Transverse colon (tissue), 4 donors: ENCODE results near the gene NLRC3. TPM values are rescaled to one million over a fixed set of nuclear protein-coding genes. Genes with fewer than 3 reads are reported as not detected.

Experiments used
- DNase-seq: peaks from one replicate; pipeline ENCODE4 v3.0.0-alpha.2; 2019
- H3K27ac ChIP-seq, 4 donors: fragments of 200-600 bp; sonication (generic); 2 replicates each; pipeline ENCODE4 v1.5.1; 2016 to 2018; ENCODE audit warnings: inconsistent platforms in 4 of 4
- H3K27me3 ChIP-seq: fragments of 200-600 bp; sonication (generic); 2 replicates; pipeline ENCODE4 v1.5.1; 2017; ENCODE audit warnings: inconsistent platforms
- H3K36me3 ChIP-seq, 4 donors: fragments of 200-600 bp; sonication (generic); 2 replicates each; pipeline ENCODE4 v1.5.1; 2017 to 2019; ENCODE audit warnings: inconsistent platforms in 4 of 4
- H3K4me1 ChIP-seq, 4 donors: fragments of 200-600 bp; sonication (generic); 2 replicates each; pipeline ENCODE4 v1.5.1; 2017 to 2020; ENCODE audit warnings: inconsistent platforms in 4 of 4
- H3K4me3 ChIP-seq, 4 donors: fragments of 200-600 bp; sonication (generic); 1 replicate in 1 of 4; 2 replicates in 3 of 4; pipeline versions ENCODE4 v1.5.1 to v1.6.1; 2017 to 2019; ENCODE audit warnings: inconsistent platforms in 4 of 4
- H3K9me3 ChIP-seq, 2 donors: fragments of 200-600 bp; sonication (generic); 2 replicates each; pipeline ENCODE4 v1.5.1; 2017 to 2019; ENCODE audit warnings: inconsistent platforms in 2 of 2
- EP300 ChIP-seq: sonication (generic); formaldehyde crosslinking; IDR thresholded peaks from one replicate; pipeline ENCODE4 v1.6.1; 2017; ENCODE audit warnings: antibody characterized with exemption, low read depth
- POLR2A ChIP-seq: fragments of 450-650 bp; IDR thresholded peaks from one replicate; pipeline ENCODE4 v1.6.1; 2016; ENCODE audit warnings: antibody characterized with exemption, mild to moderate bottlenecking, moderate library complexity
- POLR2AphosphoS5 ChIP-seq, 3 donors: sonication (generic); formaldehyde crosslinking; IDR thresholded peaks; one replicate each; pipeline ENCODE4 v1.6.1; 2016; ENCODE audit warnings: antibody characterized with exemption in 3 of 3
- WGBS, 2 donors: methylation state at CpG; one replicate each; pipeline ENCODE4 v1.1.5; 2018; ENCODE audit warnings: low coverage in 1 of 2; 5-methylcytosine and 5-hydroxymethylcytosine counted together
- in situ Hi-C, 4 donors: fragments of 200-750 bp; cut with MboI; loops; one replicate each; pipeline versions ENCODE4 v1.15.0 to v1.15.1; 2017; ENCODE audit warnings: low sequenced_read_pairs in 3 of 4, low pct_ligation_motif_present in 1 of 4, low pct_unique_long_range_greater_than_20kb in 1 of 4
- intact Hi-C: fragments of 100-400 bp; cut with DNase I; formaldehyde crosslinking; loops from one replicate; pipeline ENCODE4 v1.15.1; 2023; ENCODE audit warnings: low total_unique reads
- total RNA-seq, 4 donors: library from RNA; depleted of rRNA; stranded (reverse); fragments of >200 nt; gene quantifications; one replicate each; pipeline ENCODE4 v1.1.0, GENCODE V29; 2016
- TF ChIP-seq, protein P1 (sequence below), 5 experiments: fragments of 200-600 bp in 3 of 5; fragments of 450-650 bp in 2 of 5; sonication (generic) in 3 of 5; IDR thresholded peaks; 1 replicate in 2 of 5; 2 replicates in 3 of 5; pipeline ENCODE4 v1.5.1; 2016 to 2017; ENCODE audit warnings: antibody characterized with exemption in 5 of 5, inconsistent platforms in 3 of 5, mild to moderate bottlenecking in 2 of 5, moderate library complexity in 1 of 5

Gene NLRC3
- total RNA-seq, 4 donors from 2014 or later, result 2.3 to 12.3 (median 5.1) TPM

DNA sequence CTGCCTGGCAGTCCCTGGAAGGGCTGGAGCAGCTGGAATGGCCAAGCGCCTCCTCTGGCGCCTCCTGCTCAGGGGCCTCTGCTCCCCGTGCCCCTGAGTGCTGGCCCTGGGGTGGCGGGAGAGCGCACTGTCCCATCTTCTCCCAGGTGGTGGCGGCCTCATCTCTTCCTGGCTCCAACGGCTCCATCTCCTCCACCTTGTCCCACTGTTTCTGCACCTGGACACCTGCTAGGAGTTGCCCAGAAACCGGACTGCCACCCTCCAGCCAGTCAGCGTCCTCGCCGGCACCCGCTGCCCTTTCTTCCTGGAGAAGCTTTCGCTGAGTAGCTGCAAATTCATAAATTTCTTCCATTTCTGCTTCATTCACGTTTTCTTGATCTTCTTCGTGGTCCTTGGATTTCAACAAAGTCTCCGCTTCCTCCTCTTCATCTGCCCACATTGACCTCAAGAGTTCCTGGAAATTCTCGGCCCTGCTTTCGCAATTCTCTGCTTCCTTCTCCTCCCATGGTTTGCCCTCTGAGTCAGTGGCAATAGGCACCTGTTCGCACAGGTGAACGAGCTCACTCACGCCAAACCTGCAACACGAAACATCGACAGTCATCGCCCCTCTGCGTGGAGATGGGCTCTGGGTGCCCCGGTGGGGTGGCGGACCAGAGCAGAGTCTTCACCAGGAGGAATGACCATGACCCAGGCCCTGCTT lies 13.7 kb upstream of the NLRC3 start:
- no peak overlapping the region for H3K4me3 ChIP-seq
- no peaks in the 10 kb centered on the region for H3K4me1 ChIP-seq
- WGBS, 2 donors, result 84 to 90% methylated on average over 20 to 27 of the region's 27 CpGs
- TF ChIP-seq POLR2A, result no peak
- no peak for TF ChIP-seq EP300
- TF ChIP-seq, protein P1, sequence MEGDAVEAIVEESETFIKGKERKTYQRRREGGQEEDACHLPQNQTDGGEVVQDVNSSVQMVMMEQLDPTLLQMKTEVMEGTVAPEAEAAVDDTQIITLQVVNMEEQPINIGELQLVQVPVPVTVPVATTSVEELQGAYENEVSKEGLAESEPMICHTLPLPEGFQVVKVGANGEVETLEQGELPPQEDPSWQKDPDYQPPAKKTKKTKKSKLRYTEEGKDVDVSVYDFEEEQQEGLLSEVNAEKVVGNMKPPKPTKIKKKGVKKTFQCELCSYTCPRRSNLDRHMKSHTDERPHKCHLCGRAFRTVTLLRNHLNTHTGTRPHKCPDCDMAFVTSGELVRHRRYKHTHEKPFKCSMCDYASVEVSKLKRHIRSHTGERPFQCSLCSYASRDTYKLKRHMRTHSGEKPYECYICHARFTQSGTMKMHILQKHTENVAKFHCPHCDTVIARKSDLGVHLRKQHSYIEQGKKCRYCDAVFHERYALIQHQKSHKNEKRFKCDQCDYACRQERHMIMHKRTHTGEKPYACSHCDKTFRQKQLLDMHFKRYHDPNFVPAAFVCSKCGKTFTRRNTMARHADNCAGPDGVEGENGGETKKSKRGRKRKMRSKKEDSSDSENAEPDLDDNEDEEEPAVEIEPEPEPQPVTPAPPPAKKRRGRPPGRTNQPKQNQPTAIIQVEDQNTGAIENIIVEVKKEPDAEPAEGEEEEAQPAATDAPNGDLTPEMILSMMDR (IDR thresholded peaks at IDR 0.05), result no peak
- TF ChIP-seq POLR2AphosphoS5 (IDR thresholded peaks at IDR 0.05), result no peak
- no peak overlapping the region for H3K27ac ChIP-seq
- H3K27me3 ChIP-seq, result no peaks in the 10 kb centered on the region
- DNase-seq, result no peak
- in situ Hi-C loops, result no loop called here
- intact Hi-C loops, result no loop called here
- no peaks in the 10 kb centered on the region for H3K36me3 ChIP-seq
- H3K9me3 ChIP-seq, result no peaks in the 10 kb centered on the region

DNA sequence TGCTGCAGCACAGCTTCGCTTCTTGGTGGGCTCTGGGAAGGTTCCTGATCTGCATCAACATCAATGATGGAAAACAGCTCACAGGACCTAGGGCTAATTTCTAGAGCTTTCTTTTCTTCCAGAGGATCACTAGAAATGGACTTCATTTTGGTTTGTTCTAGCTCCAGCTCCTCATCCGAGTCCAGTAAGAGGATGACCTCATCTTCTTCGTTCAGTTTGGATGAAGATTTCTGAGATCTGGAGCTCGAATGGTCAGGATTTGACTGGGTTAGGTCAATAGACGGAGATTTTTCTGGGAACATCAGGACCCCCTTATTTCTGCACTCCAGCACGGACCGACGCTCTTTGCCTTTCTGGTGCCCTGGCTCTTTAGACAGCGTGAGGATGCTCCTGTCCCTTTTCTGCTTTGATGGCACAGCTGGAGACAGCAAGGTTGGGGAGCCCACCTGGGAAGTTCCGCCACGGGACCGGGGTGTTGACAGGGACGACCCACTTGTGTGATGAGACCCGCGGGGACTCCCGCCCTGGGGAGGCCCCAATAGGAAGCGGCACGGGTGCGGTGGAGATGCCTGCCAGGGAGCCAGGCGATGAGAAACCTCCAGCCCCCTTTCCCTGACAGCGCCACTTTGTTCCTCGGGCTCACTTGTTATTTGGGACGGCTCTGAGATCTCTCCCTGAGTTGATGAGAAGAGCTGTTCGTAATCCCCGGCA lies 12.9 kb upstream of the NLRC3 start:
- Histone ChIP-seq H3K9me3 (no peaks in the 10 kb centered on the region), H3K27ac (no peak overlapping the region)

DNA sequence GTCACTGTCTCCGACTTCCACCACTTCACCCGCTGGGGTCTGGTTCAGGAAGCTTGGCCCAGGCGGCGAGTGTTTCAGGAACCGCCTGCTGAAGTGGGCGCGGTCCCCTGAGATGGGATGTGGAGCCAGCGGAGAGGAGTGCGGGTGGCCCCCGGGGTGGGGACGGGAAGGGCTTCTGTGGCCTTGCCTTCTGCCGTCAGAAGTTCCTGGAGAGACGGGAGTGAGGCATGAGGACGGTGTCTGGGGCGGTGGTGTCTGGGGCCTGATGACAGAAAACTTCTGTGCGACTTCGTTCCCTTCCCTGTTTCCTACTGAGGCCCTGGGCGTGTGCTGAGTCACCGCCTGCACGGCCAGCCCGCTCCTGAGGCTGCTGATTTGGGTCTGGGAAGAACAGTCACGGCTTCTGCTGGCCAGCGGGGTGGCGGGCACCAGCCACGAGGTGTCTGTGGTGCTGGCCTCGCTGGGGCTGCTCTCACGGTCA lies 12.3 kb upstream of the NLRC3 start:
- no peaks in the 10 kb centered on the region for H3K36me3 ChIP-seq
- DNase-seq, result no peak
- intact Hi-C loops (no loop called here), in situ Hi-C loops (no loop called here)
- no peak overlapping the region for H3K27ac ChIP-seq
- H3K4me1 ChIP-seq, result no peaks in the 10 kb centered on the region
- no peaks in the 10 kb centered on the region for H3K27me3 ChIP-seq
- H3K9me3 ChIP-seq, result no peaks in the 10 kb centered on the region
- WGBS, 2 donors, result 90% methylated on average over 27 of the region's 27 CpGs; no CpG with 5 or more reads in 1 of the 2 donors
- no peak overlapping the region for H3K4me3 ChIP-seq
- TF ChIP-seq POLR2A, result no peak
- TF ChIP-seq, protein P1 (IDR thresholded peaks at IDR 0.05), result no peak
- no peak for TF ChIP-seq EP300
- TF ChIP-seq POLR2AphosphoS5 (IDR thresholded peaks at IDR 0.05), result no peak

More for the DNA sequence above, 12.9 kb upstream of the NLRC3 start:
- WGBS, 2 donors, result 94 to 100% methylated on average over 5 to 25 of the region's 25 CpGs
- Histone ChIP-seq H3K4me3 (no peak overlapping the region), H3K27me3 (no peaks in the 10 kb centered on the region), H3K4me1 (no peaks in the 10 kb centered on the region), H3K36me3 (no peaks in the 10 kb centered on the region)
- no peak for DNase-seq
- in situ Hi-C loops (no loop called here), intact Hi-C loops (no loop called here)
- TF ChIP-seq POLR2A (no peak), POLR2AphosphoS5 (IDR thresholded peaks at IDR 0.05) (no peak), EP300 (no peak)
- TF ChIP-seq, protein P1 (IDR thresholded peaks at IDR 0.05), result no peak

DNA sequence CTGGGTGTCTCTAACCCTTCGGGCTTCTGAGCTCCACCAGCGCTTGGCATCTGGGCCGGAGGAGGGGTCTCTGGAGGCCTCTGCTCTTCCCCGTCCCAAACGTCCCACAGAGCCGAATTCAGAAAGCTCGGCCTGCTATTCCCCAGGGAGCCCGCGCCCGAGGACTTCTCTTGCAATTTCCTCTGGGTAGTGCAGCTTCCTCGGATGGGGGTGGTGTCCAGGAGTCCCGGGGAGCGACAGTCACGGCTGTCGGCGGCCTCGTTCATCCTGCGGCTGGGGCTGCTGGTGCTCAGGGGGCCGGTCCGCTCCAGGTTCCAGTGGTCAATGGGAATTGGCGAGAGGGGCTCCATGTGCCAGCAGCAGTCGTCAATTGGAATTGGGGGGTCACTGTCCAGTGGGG lies 11.8 kb upstream of the NLRC3 start:
- WGBS, 2 donors, result 95% methylated on average over 22 of the region's 22 CpGs; no CpG with 5 or more reads in 1 of the 2 donors
- H3K27me3 ChIP-seq, result no peaks in the 10 kb centered on the region
- TF ChIP-seq POLR2AphosphoS5 (IDR thresholded peaks at IDR 0.05), result no peak
- TF ChIP-seq EP300, result no peak
- no peak overlapping the region for H3K4me3 ChIP-seq
- DNase-seq, result no peak
- H3K27ac ChIP-seq, result no peak overlapping the region
- H3K36me3 ChIP-seq, result no peaks in the 10 kb centered on the region
- in situ Hi-C loops, result no loop called here
- intact Hi-C loops, result no loop called here
- H3K9me3 ChIP-seq, result no peaks in the 10 kb centered on the region
- H3K4me1 ChIP-seq, result no peaks in the 10 kb centered on the region
